Mesenchymal stem cell (in vitro differentiated cells and primary cell): Measurements from ENCODE around the gene SLC35A3.

ENCODE experiments used
- DNase-seq: peaks from one replicate; pipeline ENCODE4 v3.0.0-alpha.2; 2013
- H2AFZ ChIP-seq: one replicate; pipeline ENCODE4 v1.6.1; 2013; ENCODE audit warnings: low read depth, mild to moderate bottlenecking, control low read depth, inconsistent platforms, low read length, moderate library complexity
- H2AK5ac ChIP-seq: 2 replicates; pipeline ENCODE4 v1.6.1; 2013; ENCODE audit warnings: low read length, moderate library complexity, mild to moderate bottlenecking, inconsistent platforms; ENCODE audit not compliant: severe bottlenecking
- H2BK120ac ChIP-seq: one replicate; pipeline ENCODE4 v1.6.1; 2013; ENCODE audit warnings: low read depth, mild to moderate bottlenecking, inconsistent platforms, low read length, moderate library complexity
- H2BK12ac ChIP-seq, 2 experiments: one replicate each; pipeline ENCODE4 v1.6.1; 2013; ENCODE audit warnings: inconsistent platforms in 2 of 2, low read length in 2 of 2, mild to moderate bottlenecking in 2 of 2, moderate library complexity in 2 of 2, control low read depth in 1 of 2
- H2BK15ac ChIP-seq: one replicate; pipeline ENCODE4 v1.6.1; 2013; ENCODE audit warnings: mild to moderate bottlenecking, low read depth, inconsistent platforms; ENCODE audit not compliant: poor library complexity, severe bottlenecking
- H2BK5ac ChIP-seq: 2 replicates; pipeline ENCODE4 v1.6.1; 2013; ENCODE audit warnings: low read depth, mild to moderate bottlenecking, low read length, control low read depth, inconsistent platforms; ENCODE audit not compliant: poor library complexity, severe bottlenecking
- H3K14ac ChIP-seq, 2 experiments: one replicate each; pipeline ENCODE4 v1.6.1; 2013; ENCODE audit warnings: inconsistent platforms in 2 of 2, low read length in 2 of 2, control low read depth in 1 of 2, mild to moderate bottlenecking in 1 of 2, moderate library complexity in 1 of 2
- H3K18ac ChIP-seq, 2 experiments: one replicate each; pipeline ENCODE4 v1.6.1; 2013; ENCODE audit warnings: inconsistent platforms in 2 of 2, low read length in 2 of 2, control low read depth in 1 of 2, low read depth in 1 of 2, mild to moderate bottlenecking in 1 of 2
- H3K23ac ChIP-seq, 2 experiments: one replicate each; pipeline ENCODE4 v1.6.1; 2013; ENCODE audit warnings: inconsistent platforms in 2 of 2, low read length in 2 of 2, mild to moderate bottlenecking in 2 of 2, moderate library complexity in 2 of 2, control low read depth in 1 of 2
- H3K27ac ChIP-seq: 2 replicates; pipeline ENCODE4 v1.5.1; 2013; ENCODE audit warnings: mild to moderate bottlenecking, moderate library complexity, low read length, control low read depth, inconsistent platforms; ENCODE audit not compliant: poor library complexity, severe bottlenecking
- H3K27me3 ChIP-seq, 2 experiments: 2 replicates each; pipeline versions ENCODE4 v1.6.1 to v1.7.0; 2013; ENCODE audit warnings: low read length in 2 of 2, mild to moderate bottlenecking in 2 of 2, moderate library complexity in 2 of 2, control low read depth in 1 of 2, inconsistent platforms in 1 of 2; ENCODE audit not compliant: control insufficient read depth in 1 of 2, insufficient read depth in 1 of 2
- H3K36me3 ChIP-seq, 2 experiments: 2 replicates each; pipeline versions ENCODE4 v1.6.1 to v1.7.0; 2013; ENCODE audit warnings: low read length in 2 of 2, control low read depth in 1 of 2, inconsistent platforms in 1 of 2, low read depth in 1 of 2, mild to moderate bottlenecking in 1 of 2; ENCODE audit not compliant: insufficient read depth in 2 of 2, control insufficient read depth in 1 of 2
- H3K4ac ChIP-seq, 2 experiments: one replicate each; pipeline ENCODE4 v1.6.1; 2013; ENCODE audit warnings: inconsistent platforms in 2 of 2, low read length in 2 of 2, mild to moderate bottlenecking in 2 of 2, moderate library complexity in 2 of 2, control low read depth in 1 of 2, low read depth in 1 of 2
- H3K4me1 ChIP-seq: 2 replicates; pipeline ENCODE4 v1.6.1; 2013; ENCODE audit warnings: low read depth, low read length, control low read depth; ENCODE audit not compliant: control insufficient read depth, insufficient read depth
- H3K4me2 ChIP-seq: 2 replicates; pipeline ENCODE4 v1.6.1; 2013; ENCODE audit warnings: low read length, mild to moderate bottlenecking, inconsistent platforms; ENCODE audit not compliant: poor library complexity, severe bottlenecking
- H3K4me3 ChIP-seq, 2 experiments: 2 replicates each; pipeline versions ENCODE4 v1.5.1 to v1.7.0; 2013; ENCODE audit warnings: low read length in 2 of 2, mild to moderate bottlenecking in 2 of 2, control low read depth in 1 of 2, low read depth in 1 of 2; ENCODE audit not compliant: insufficient read depth in 1 of 2
- H3K79me1 ChIP-seq: replicated peaks from 2 replicates; pipeline ENCODE4 v1.6.1; 2013; ENCODE audit warnings: mild to moderate bottlenecking, control low read depth, low read length, inconsistent platforms; ENCODE audit not compliant: poor library complexity, severe bottlenecking
- H3K9ac ChIP-seq: 2 replicates; pipeline ENCODE4 v1.7.0; 2013; ENCODE audit warnings: mild to moderate bottlenecking, low read length, moderate library complexity
- H3K9me3 ChIP-seq: 2 replicates; pipeline ENCODE4 v1.7.0; 2013; ENCODE audit warnings: mild to moderate bottlenecking, low read length; ENCODE audit not compliant: control insufficient read depth
- H4K8ac ChIP-seq: one replicate; pipeline ENCODE4 v1.6.1; 2013; ENCODE audit warnings: inconsistent platforms, mild to moderate bottlenecking, low read length, moderate library complexity
- H4K91ac ChIP-seq: one replicate; pipeline ENCODE4 v1.6.1; 2013; ENCODE audit warnings: mild to moderate bottlenecking, low read length, inconsistent platforms
- WGBS: methylation state at CpG from one replicate; pipeline ENCODE4 v1.1.7; 2013; ENCODE audit warnings: mixed read lengths; 5-methylcytosine and 5-hydroxymethylcytosine counted together

Gene SLC35A3

GRCh38 chr1:100035214-100035613, 65.4 kb downstream of the SLC35A3 start:
- Histone ChIP-seq H3K79me1 (peaks cover 6% of the 10 kb centered on the region), H3K4me3 (no peak overlapping the region), H3K9ac (no peak overlapping the region), H3K4me1 (no peaks in the 10 kb centered on the region), H3K27me3 (no peaks in the 10 kb centered on the region), H2BK15ac (no peak overlapping the region), H3K18ac (no peak overlapping the region), H4K91ac (no peak overlapping the region), H2BK12ac (no peak overlapping the region), H2AFZ (no peak overlapping the region), H2AK5ac (no peak overlapping the region), H3K14ac (no peak overlapping the region), H3K27ac (no peak overlapping the region), H3K36me3 (peaks cover 0 to 3% of the 10 kb centered on the region in 2 experiments), H2BK5ac (no peak overlapping the region), H3K4me2 (no peak overlapping the region), H4K8ac (no peak overlapping the region), H3K23ac (no peak overlapping the region), H2BK120ac (no peak overlapping the region), H3K4ac (no peak overlapping the region), H3K9me3 (no peaks in the 10 kb centered on the region)
- DNase-seq: no peak
- WGBS: 100% methylated on average over 1 of the region's 1 CpG

DNA sequence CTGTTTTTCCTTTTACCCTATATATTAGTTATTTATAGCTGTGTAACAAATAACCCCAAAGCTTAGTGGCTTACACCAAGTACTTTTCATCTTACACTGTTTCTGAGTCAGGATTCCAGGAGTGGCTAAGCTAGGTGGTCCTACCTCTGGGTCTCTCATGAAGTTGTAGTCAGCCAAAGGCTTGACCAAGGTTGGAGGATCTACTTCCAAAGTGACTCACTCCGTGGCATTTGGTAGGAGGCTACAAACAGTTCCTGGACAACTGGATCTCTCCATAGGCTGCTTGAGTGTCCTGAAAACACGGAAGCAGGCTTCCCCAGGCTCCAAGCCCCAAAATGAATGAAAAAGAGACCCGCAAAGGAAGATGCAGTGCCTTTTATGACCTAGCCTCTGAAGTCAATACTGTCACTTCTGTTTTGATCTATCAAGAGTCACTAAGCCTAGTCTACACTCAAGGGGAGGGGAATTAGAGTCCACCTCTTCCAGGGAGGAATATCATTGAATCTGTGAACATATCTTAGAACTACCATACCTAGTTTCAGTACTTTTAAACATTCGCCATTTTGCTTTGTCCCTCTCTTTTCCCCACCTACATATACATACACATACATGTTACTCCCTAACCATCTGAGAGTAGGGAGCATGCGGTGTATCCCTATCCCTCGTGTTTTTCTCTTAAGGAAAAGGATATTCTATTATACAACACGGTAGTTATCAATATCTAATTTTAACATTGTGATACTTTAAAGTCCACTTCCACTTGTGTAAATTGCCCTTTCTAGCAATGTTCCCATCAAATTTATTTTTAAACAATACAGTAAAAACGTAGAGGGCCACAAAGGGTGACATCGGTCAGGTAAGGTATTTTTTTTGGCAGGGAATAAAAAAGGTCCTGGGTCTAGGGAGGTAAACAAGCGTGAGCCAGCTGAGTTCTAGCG, 67.2 kb downstream of the SLC35A3 start:
- Histone ChIP-seq H3K4ac (peak overlapping the region in 1 of 2 experiments; percentile 56), H3K4me2 (peak overlapping the region; percentile 70), H2AK5ac (peak overlapping the region; percentile 15), H3K9ac (peak overlapping the region; percentile 96), H3K27ac (peak overlapping the region; percentile 18), H3K23ac (no peak overlapping the region), H3K27me3 (no peaks in the 10 kb centered on the region), H4K8ac (no peak overlapping the region), H2BK12ac (no peak overlapping the region), H2BK5ac (no peak overlapping the region), H2AFZ (no peak overlapping the region), H3K14ac (no peak overlapping the region), H3K18ac (peak overlapping the region in 1 of 2 experiments; percentile 71), H2BK15ac (peak overlapping the region; percentile 4), H3K79me1 (peaks cover 4% of the 10 kb centered on the region), H3K9me3 (no peaks in the 10 kb centered on the region), H3K4me3 (peak overlapping the region in 1 of 2 experiments; percentile 89), H3K36me3 (peaks cover 0 to 3% of the 10 kb centered on the region in 2 experiments), H3K4me1 (peaks cover 3% of the 10 kb centered on the region), H2BK120ac (no peak overlapping the region), H4K91ac (no peak overlapping the region)
- WGBS: 31% methylated on average over 6 of the region's 11 CpGs
- peak; percentile 79 for DNase-seq

- Histone ChIP-seq H3K9me3 (no peaks in the 10 kb centered on the region), H2BK15ac (no peak overlapping the region), H3K79me1 (peaks cover 4% of the 10 kb centered on the region), H3K18ac (peak overlapping the region; percentile 44 to 71), H3K27ac (peak overlapping the region; percentile 18), H2AK5ac (no peak overlapping the region), H3K4ac (peak overlapping the region in 1 of 2 experiments; percentile 56), H3K23ac (no peak overlapping the region), H3K36me3 (peaks cover 0 to 3% of the 10 kb centered on the region in 2 experiments), H3K4me1 (peaks cover 5% of the 10 kb centered on the region), H2BK12ac (no peak overlapping the region), H2BK5ac (no peak overlapping the region), H3K9ac (peak overlapping the region; percentile 96), H2AFZ (no peak overlapping the region), H4K91ac (no peak overlapping the region), H4K8ac (no peak overlapping the region), H3K4me2 (peak overlapping the region; percentile 70), H3K14ac (no peak overlapping the region), H3K4me3 (peak overlapping the region; percentile 89 to 96), H2BK120ac (no peak overlapping the region), H3K27me3 (no peaks in the 10 kb centered on the region)
- 0% methylated on average over 8 of the region's 8 CpGs for WGBS
- no peak for DNase-seq
These were observed 67.8 kb downstream of the SLC35A3 start for GRCh38 chr1:100037656-100037926.

DNA sequence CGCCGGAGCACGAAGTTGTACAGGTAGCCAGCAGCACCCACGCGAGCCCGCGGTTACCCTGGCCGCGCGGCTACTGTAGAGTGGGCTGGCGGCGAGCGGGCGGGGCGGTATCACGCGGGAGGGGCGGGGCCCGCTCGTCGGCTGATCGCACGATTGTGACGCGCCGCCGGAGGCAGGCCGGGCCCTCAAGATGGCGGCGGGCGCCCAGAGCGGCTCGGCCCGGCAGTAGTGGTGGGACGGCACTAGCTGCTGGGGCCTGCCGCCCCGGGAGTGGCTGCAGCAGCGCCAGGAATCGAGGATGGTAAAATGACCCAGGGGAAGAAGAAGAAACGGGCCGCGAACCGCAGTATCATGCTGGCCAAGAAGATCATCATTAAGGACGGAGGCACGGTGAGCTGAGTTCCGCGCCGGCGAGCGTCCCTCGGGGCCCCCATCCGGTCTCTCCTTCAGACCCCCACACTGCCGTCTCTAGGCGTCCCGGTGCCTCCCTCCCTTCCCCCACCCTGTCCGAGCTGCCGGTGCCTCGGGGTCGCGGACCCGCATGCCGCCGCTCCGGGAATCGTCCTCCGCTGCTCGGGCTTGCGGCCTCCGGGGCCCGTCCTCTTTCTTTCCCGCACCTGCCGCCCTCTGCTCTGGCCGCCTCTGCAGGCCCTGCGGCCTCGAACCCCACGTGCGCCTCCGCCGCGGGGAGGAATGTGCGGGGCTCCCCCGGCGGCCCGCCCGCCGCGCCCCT, 68.3 kb downstream of the SLC35A3 start:
- H2BK5ac ChIP-seq: peak overlapping the region; percentile 83
- peak; percentile 89 for DNase-seq
- H3K9ac ChIP-seq: peak overlapping the region; percentile 96
- peak overlapping the region; percentile 74 to 99 for H3K14ac ChIP-seq
- H3K9me3 ChIP-seq: no peaks in the 10 kb centered on the region
- peak overlapping the region; percentile 42 to 66 for H3K23ac ChIP-seq
- H3K27me3 ChIP-seq: no peaks in the 10 kb centered on the region
- under 1% methylated on average over 84 of the region's 87 CpGs for WGBS
- peak overlapping the region; percentile 94 for H4K91ac ChIP-seq
- peak overlapping the region; percentile 81 for H2AFZ ChIP-seq
- H3K18ac ChIP-seq: peak overlapping the region; percentile 98 to 100
- peak overlapping the region in 1 of 2 experiments; percentile 90 for H2BK12ac ChIP-seq
- H2BK15ac ChIP-seq: peak overlapping the region; percentile 98
- H4K8ac ChIP-seq: peak overlapping the region; percentile 100
- peak overlapping the region; percentile 95 for H3K27ac ChIP-seq
- H3K36me3 ChIP-seq: peaks cover 0 to 3% of the 10 kb centered on the region in 2 experiments
- peak overlapping the region; percentile 87 to 98 for H3K4ac ChIP-seq
- H2BK120ac ChIP-seq: peak overlapping the region; percentile 95
- H2AK5ac ChIP-seq: no peak overlapping the region
- peaks cover 4% of the 10 kb centered on the region for H3K79me1 ChIP-seq
- peaks cover 5% of the 10 kb centered on the region for H3K4me1 ChIP-seq
- H3K4me2 ChIP-seq: peak overlapping the region; percentile 71
- H3K4me3 ChIP-seq: peak overlapping the region; percentile 89 to 96
